ENCODE measurements around the gene KRTAP10-8. TPM values are rescaled to one million over a fixed set of nuclear protein-coding genes. Genes with fewer than 3 reads are reported as not detected.
"Not testable (repeated sequence)": the region's sequence is repeated elsewhere in the genome, so short reads cannot be mapped to it uniquely, and the experiment has no call there.

KRTAP10-8 gene
- total RNA-seq, 2 experiments from 2014 or later, result not detected

DNA sequence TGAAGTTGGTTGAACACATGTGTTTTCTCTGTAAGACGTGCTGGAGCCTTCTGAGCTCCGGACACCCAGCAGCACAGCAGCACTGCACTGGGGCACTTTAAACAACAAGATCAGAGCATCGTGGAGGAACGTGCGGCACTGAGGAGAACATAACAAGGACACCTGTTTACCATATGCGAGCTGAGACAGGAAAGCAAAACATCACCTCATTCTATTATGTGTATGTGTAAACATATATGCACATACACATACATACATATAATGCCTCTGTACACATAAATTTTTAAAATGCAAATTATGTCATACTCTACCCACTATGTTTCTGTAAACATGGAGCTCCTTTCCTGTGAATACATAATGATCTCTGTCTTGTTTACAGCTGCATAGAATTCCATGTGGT lies 16.4 kb upstream of the KRTAP10-8 start:
- Mint-ChIP-seq H3K36me3 (ENCODE audit: low read depth) (no peaks in the 10 kb centered on the region), H3K4me3 (no peak overlapping the region), H3K4me1 (ENCODE audit: low read depth) (no peaks in the 10 kb centered on the region), H3K9me3 (peaks cover 5% of the 10 kb centered on the region), H3K27ac (no peak overlapping the region), H3K27me3 (ENCODE audit: low read depth) (no peaks in the 10 kb centered on the region)
- intact Hi-C loops (cut with micrococcal nuclease), result no loop called here
- CTCF ChIA-PET, result interaction anchor here (0.6 to 1.6 kb wide), 3 partner anchors 85 to 198 kb away, joined by 3 to 5 read pairs (median 3); no protein-coding TSS in a partner anchor
- no peak for DNase-seq

DNA sequence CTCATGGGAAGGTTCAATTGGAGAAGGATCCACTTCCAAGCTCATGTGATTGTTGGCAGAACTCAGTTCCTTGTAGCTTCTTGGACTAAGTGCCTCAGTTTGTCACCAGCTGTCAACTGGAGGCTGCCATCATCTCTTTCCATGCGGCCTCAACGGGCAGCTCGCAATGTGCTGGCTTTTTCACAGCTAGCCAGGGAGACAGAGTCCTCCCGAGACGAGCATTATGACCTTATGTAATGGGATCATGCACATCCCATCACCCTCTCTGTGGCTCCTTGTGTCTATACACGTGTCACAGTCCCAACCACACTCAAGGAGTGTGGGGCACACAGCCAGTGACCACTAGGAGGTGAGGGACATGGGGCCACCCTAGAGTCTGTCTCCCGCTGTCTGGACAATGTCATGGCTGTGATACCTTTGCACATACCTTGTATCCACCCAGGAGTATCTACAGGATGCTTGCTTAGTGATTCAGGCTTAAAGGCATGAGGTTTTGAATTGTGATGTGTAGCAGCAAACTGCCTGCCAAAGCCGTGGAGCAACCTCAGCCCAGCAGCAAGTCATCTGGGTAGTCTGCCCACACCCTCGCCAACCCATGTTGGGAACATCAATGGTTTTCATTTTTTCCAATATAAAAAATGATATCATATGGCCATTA lies 15.7 kb upstream of the KRTAP10-8 start:
- CTCF ChIA-PET, result interaction anchor here (0.6 to 1.6 kb wide), 3 partner anchors 86 to 197 kb away, joined by 3 to 5 read pairs (median 3); no protein-coding TSS in a partner anchor
- DNase-seq, result no peak

DNA sequence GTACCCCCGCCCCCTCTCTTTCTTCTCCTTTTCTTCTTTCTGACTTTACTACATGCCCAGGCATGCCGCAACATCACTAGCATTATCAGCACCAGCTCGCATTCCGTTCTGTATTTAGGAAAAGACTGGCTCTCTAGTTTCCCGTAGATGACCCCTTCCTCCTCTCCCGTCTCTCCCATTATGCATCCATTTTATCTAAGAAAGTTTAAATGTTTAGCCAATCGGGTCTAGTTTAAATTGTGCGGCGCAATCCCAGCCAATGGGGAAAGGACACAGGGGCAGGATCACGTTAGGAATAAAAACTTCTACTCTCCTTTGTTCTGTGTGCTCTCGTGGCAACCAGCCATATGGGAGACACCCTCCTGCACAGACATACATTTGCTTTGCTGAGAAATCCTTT lies 13.8 kb upstream of the KRTAP10-8 start:
- Mint-ChIP-seq H3K4me3 (no peak overlapping the region), H3K4me1 (ENCODE audit: low read depth) (no peaks in the 10 kb centered on the region), H3K27ac (peak overlapping the region; percentile 7), H3K36me3 (ENCODE audit: low read depth) (no peaks in the 10 kb centered on the region), H3K9me3 (peaks cover 5% of the 10 kb centered on the region), H3K27me3 (ENCODE audit: low read depth) (no peaks in the 10 kb centered on the region)
- intact Hi-C loops (cut with micrococcal nuclease), result no loop called here
- CTCF ChIA-PET, result no interaction called here
- DNase-seq, result no peak

More for the DNA sequence above, 15.7 kb upstream of the KRTAP10-8 start:
- no peaks in the 10 kb centered on the region for H3K27me3 Mint-ChIP-seq (ENCODE audit: low read depth)
- H3K36me3 Mint-ChIP-seq (ENCODE audit: low read depth), result no peaks in the 10 kb centered on the region
- H3K4me3 Mint-ChIP-seq, result no peak overlapping the region
- H3K9me3 Mint-ChIP-seq, result peaks cover 5% of the 10 kb centered on the region
- no peak overlapping the region for H3K27ac Mint-ChIP-seq
- H3K4me1 Mint-ChIP-seq (ENCODE audit: low read depth), result no peaks in the 10 kb centered on the region
- intact Hi-C loops (cut with micrococcal nuclease), result no loop called here

DNA sequence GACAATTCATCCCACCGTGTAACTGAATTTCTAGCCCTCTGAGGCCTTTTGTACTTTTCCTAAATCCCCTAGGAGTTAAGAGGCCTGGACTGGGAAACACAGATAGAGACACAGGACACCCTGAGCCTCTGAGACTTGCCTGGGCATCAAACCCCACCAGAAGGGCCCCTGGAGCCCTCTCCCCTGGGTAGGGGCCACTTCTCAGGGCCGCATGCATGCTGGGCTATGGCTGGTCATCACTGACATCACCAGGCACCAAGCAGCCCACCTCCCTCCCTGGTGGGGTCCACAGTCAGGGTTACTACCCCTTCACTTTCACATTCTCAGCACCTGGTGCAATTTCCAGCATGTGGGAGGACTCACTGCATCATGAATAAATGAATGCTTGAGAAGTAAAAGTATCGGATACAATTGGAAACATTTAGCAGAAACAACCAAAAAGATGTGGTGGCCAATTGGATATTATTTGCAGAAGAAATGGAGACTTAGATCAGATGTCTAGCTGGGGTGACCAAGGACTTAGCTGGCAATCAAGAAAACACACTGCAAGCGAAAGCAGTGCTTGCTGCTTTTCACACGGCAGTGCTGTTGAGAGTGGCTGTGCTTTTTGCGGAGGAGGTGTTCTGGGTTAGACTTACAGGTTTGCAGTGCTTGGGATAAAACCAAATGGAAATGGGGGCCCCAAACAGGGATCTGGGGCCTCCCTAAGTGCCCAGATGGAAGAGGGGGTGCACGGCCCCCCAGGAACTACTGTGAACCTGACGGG lies 12.4 kb upstream of the KRTAP10-8 start:
- Mint-ChIP-seq H3K4me3 (no peak overlapping the region), H3K27ac (no peak overlapping the region), H3K9me3 (peaks cover 5% of the 10 kb centered on the region), H3K36me3 (ENCODE audit: low read depth) (no peaks in the 10 kb centered on the region), H3K4me1 (ENCODE audit: low read depth) (no peaks in the 10 kb centered on the region), H3K27me3 (ENCODE audit: low read depth) (no peaks in the 10 kb centered on the region)
- DNase-seq, result no peak
- intact Hi-C loops (cut with micrococcal nuclease), result no loop called here
- CTCF ChIA-PET, result no interaction called here

- H3K4me1 Mint-ChIP-seq (ENCODE audit: low read depth); H3K4me3 Mint-ChIP-seq; DNase-seq; H3K9me3 Mint-ChIP-seq; intact Hi-C loops (cut with micrococcal nuclease); H3K36me3 Mint-ChIP-seq (ENCODE audit: low read depth); CTCF ChIA-PET; H3K27ac Mint-ChIP-seq; H3K27me3 Mint-ChIP-seq (ENCODE audit: low read depth): not testable (repeated sequence)
Observed at GRCh38 chr21:44600118-44600978, 11.5 kb upstream of the KRTAP10-8 start, which contains the start of gene KRTAP10-7. TSS of gene KRTAP10-7 (plus strand) at chr21:44600597. CDS start at chr21:44600622, 25 bp downstream.

GRCh38 chr21:44601091-44601490 lies 10.8 kb upstream of the KRTAP10-8 start:
- intact Hi-C loops (cut with micrococcal nuclease); H3K36me3 Mint-ChIP-seq (ENCODE audit: low read depth); H3K4me3 Mint-ChIP-seq; DNase-seq; H3K27me3 Mint-ChIP-seq (ENCODE audit: low read depth); H3K4me1 Mint-ChIP-seq (ENCODE audit: low read depth); H3K9me3 Mint-ChIP-seq; H3K27ac Mint-ChIP-seq: not testable (repeated sequence)
- CTCF ChIA-PET, result interaction anchor here (1.4 kb wide), 1 partner anchor 19 kb away, joined by 3 read pairs; no protein-coding TSS in a partner anchor

GRCh38 chr21:44601596-44602462 lies 10.1 kb upstream of the KRTAP10-8 start:
- Mint-ChIP-seq H3K4me1 (ENCODE audit: low read depth) (no peaks in the 10 kb centered on the region), H3K4me3 (no peak overlapping the region), H3K27me3 (ENCODE audit: low read depth) (no peaks in the 10 kb centered on the region), H3K9me3 (peaks cover 5% of the 10 kb centered on the region), H3K27ac (no peak overlapping the region), H3K36me3 (ENCODE audit: low read depth) (no peaks in the 10 kb centered on the region)
- CTCF ChIA-PET, result interaction anchor here (1.4 kb wide), 1 partner anchor 18 kb away, joined by 3 read pairs; no protein-coding TSS in a partner anchor
- no peak for DNase-seq
- intact Hi-C loops (cut with micrococcal nuclease), result no loop called here

- Mint-ChIP-seq H3K4me3 (no peak overlapping the region), H3K27me3 (ENCODE audit: low read depth) (no peaks in the 10 kb centered on the region), H3K36me3 (ENCODE audit: low read depth) (no peaks in the 10 kb centered on the region), H3K27ac (no peak overlapping the region), H3K4me1 (ENCODE audit: low read depth) (no peaks in the 10 kb centered on the region), H3K9me3 (peaks cover 5% of the 10 kb centered on the region)
- intact Hi-C loops (cut with micrococcal nuclease), result no loop called here
- DNase-seq, result no peak
- CTCF ChIA-PET, result interaction anchor here (1.4 kb wide), 1 partner anchor 17 kb away, joined by 3 read pairs; no protein-coding TSS in a partner anchor
Observed at GRCh38 chr21:44602463-44602850, 9.4 kb upstream of the KRTAP10-8 start.

DNA sequence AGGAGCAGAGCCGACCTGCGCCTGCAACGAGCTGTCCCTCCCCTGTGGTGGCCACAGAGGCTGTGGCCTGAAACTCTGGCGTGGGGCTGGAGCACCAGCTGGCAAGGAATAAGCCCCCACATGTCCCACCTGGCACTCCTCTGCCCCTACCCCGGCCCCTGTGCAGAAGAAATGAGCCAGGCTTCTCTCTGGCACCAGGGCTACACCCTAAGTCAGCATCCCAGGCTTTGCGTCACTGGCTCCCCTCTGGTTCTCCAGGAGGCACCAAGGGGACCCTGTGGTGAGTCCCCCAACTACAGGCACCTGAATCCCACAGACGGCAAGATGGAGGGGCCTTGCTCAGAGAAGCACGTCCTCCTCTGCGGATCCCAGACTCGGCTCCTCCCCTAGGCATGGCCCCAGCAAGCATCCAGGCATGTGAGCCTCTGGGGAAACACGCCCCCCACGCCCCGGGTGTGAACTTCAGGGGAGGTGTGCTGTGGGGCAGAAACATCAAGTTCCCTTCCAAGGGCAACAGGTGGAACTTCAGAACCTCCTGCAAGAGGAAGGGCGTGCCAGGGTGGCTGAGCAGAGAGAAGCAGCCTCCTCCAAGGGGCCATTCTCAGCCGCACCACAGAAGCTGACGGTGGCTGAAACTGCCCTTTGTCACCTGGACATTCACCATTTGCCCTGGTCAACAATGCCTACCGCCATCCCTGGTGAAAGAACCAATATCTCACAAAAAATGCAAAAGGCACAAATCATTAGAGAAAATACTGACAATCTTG lies 8.6 kb upstream of the KRTAP10-8 start:
- H3K9me3 Mint-ChIP-seq, result peaks cover 5% of the 10 kb centered on the region
- H3K36me3 Mint-ChIP-seq (ENCODE audit: low read depth), result no peaks in the 10 kb centered on the region
- H3K27ac Mint-ChIP-seq, result no peak overlapping the region
- no peaks in the 10 kb centered on the region for H3K4me1 Mint-ChIP-seq (ENCODE audit: low read depth)
- no peaks in the 10 kb centered on the region for H3K27me3 Mint-ChIP-seq (ENCODE audit: low read depth)
- no peak for DNase-seq
- no peak overlapping the region for H3K4me3 Mint-ChIP-seq
- intact Hi-C loops (cut with micrococcal nuclease), result no loop called here
- CTCF ChIA-PET, result no interaction called here

- DNase-seq, result no peak
- H3K4me3 Mint-ChIP-seq, result no peak overlapping the region
- H3K36me3 Mint-ChIP-seq (ENCODE audit: low read depth), result no peaks in the 10 kb centered on the region
- H3K27ac Mint-ChIP-seq, result no peak overlapping the region
- H3K27me3 Mint-ChIP-seq (ENCODE audit: low read depth), result no peaks in the 10 kb centered on the region
- intact Hi-C loops (cut with micrococcal nuclease), result no loop called here
- H3K4me1 Mint-ChIP-seq (ENCODE audit: low read depth), result no peaks in the 10 kb centered on the region
- peaks cover 2% of the 10 kb centered on the region for H3K9me3 Mint-ChIP-seq
- CTCF ChIA-PET, result no interaction called here
Observed at GRCh38 chr21:44603911-44604310, 8.0 kb upstream of the KRTAP10-8 start.

GRCh38 chr21:44606495-44606894 lies 5.4 kb upstream of the KRTAP10-8 start:
- no peak overlapping the region for H3K27ac Mint-ChIP-seq
- CTCF ChIA-PET, result no interaction called here
- no peaks in the 10 kb centered on the region for H3K36me3 Mint-ChIP-seq (ENCODE audit: low read depth)
- no peaks in the 10 kb centered on the region for H3K27me3 Mint-ChIP-seq (ENCODE audit: low read depth)
- no peak overlapping the region for H3K4me3 Mint-ChIP-seq
- peaks cover 20% of the 10 kb centered on the region for H3K9me3 Mint-ChIP-seq
- DNase-seq, result no peak
- no peaks in the 10 kb centered on the region for H3K4me1 Mint-ChIP-seq (ENCODE audit: low read depth)
- intact Hi-C loops (cut with micrococcal nuclease), result no loop called here

Data from activated naive CD4-positive, alpha-beta T cell treated with anti-CD3 and anti-CD28 coated beads for 36 hours (primary cell).